GM18526 (cell line): ENCODE results near the gene FSHB.

ENCODE experiments used
- POLR2A ChIP-seq: IDR thresholded peaks from 3 replicates; pipeline ENCODE4 v1.6.1; 2011; ENCODE audit not compliant: insufficient read length; ENCODE audit errors: extremely low read depth

FSHB gene

DNA sequence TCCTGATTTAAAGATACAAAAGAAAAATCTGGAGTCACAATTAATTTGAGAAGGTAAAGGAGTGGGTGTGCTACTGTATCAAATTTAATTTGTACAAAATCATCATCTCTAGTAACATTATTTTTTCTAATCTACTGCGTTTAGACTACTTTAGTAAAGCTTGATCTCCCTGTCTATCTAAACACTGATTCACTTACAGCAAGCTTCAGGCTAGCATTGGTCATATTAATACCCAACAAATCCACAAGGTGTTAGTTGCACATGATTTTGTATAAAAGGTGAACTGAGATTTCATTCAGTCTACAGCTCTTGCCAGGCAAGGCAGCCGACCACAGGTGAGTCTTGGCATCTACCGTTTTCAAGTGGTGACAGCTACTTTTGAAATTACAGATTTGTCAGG lies at the start of gene FSHB:
Gene FSHB (plus strand): TSS at position 301 of the 400 bp plus-strand sequence. CDS start 889 bp downstream, outside the sequence.
- TF ChIP-seq POLR2A, result no peak

DNA sequence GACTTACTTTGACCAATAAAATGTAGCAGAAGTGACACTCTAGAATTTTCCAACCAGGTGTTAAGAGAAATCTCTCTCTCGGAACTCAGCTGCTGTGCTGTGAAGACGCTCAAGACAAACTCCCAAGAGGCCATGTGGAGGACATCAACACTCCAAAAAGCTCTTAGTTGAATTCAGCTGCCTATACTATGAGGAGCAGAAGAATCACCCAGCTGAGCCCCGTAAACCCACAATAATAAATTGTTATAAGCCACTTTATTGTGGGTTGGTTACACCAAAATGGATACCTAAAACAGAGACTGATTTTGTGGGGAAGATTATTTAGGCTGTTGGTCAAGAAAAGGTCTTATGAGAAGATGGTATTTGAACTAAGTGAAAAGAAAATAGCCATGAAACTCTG lies 44.1 kb upstream of the FSHB start:
- TF ChIP-seq POLR2A, result no peak

- TF ChIP-seq POLR2A, result no peak
Observed at GRCh38 chr11:30192620-30193019, 38.2 kb upstream of the FSHB start.

DNA sequence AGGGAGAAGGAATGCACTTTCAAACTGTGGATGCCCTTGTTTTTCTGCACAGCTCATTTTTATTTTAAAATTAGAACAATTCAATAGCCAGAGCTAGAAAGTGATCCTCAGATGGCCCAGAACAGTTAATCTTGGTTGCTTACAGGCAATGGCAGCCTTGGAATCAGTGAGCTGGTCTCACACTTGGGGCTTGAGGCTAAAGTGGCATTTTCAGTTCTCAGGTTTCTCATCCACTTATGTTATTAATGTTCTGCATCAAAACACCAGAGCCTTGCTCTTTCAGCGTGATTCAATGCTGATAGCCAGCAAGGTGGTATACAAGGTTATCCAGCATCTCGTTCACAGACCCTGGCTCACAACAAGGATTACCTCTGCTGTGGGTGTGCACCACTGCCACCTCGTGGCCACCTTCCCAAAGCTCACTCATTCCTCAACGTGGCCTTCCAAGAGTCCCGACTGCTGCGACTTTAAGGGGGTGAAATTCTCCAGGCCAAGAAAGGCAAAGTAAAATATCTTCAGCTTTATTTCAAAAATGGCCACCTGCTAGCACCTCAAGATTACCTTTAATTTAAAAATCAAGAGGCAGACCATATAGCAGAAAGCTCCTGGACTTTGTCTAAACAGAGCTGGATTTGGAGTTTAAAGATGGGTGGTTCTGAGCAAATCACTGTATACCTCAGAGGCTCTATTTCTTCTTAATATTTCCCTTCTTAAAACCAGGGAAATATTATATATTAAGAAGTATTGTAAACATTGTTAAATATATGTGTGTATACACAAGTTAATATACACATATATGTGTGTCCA lies 34.2 kb upstream of the FSHB start:
- no peak for TF ChIP-seq POLR2A

DNA sequence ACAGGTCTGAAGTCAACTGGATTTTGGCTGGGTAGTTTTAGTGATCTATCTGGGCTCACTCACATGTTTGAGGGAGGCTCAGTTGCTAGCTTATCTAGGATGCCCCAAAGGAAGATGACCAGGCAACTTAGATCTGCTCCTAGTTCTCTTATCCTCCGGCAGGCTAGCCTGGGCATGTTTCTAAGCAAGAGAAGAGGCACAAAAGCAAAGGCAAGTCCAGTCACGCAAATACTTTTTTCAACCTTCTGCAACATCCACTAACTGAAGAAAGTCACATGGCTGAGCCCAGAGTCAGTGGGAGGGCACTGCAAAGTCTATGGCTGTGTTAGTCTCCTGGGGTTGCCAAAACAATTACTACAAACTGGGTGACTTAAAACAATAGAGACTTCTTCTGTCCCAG lies 32.9 kb upstream of the FSHB start:
- TF ChIP-seq POLR2A, result no peak

GRCh38 chr11:30203850-30204249 lies 27.0 kb upstream of the FSHB start:
- no peak for TF ChIP-seq POLR2A

DNA sequence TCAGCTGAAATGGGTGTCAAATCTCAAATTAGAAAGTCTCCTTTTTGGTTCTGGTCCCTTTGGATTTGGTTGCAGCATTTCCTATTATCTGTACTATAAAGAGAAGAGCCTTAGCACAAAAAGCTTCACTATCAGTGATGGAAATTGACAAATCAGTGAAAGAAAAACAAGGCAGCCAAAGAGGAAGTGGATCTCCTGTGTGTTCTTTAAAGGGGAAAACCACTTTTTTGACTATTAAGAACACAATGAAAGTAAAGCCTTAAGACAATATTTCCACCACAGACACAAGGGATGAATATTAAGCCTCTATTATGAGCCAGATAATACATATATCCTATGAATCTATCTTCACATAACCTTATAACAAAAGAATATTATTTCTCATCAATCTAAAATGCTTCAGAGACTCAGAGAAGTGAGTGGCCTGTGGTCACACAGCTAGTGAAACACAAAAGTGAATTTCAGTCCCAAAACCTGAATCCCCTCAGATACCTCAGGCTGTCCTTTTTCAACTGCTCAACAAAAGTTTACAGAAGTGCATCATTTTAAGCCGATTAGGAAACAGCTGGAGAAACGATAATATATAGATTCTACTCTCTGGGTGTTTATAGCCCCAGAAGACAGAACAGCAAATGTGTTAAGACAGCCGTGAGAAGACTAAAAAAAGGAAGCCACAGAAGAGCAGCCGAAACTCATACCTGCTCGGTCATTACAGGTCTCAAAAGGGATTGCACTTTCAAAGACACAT lies 24.4 kb upstream of the FSHB start:
- TF ChIP-seq POLR2A, result no peak

- TF ChIP-seq POLR2A, result no peak
Observed at GRCh38 chr11:30210357-30210756, 20.5 kb upstream of the FSHB start.

GRCh38 chr11:30216534-30216933 lies 14.3 kb upstream of the FSHB start:
- no peak for TF ChIP-seq POLR2A

- TF ChIP-seq POLR2A, result no peak
Observed at GRCh38 chr11:30218278-30218677, 12.5 kb upstream of the FSHB start.

- TF ChIP-seq POLR2A, result no peak
Observed at GRCh38 chr11:30225642-30226041, 5.2 kb upstream of the FSHB start.

- no peak for TF ChIP-seq POLR2A
Observed at GRCh38 chr11:30228323-30228884, 2.4 kb upstream of the FSHB start.

DNA sequence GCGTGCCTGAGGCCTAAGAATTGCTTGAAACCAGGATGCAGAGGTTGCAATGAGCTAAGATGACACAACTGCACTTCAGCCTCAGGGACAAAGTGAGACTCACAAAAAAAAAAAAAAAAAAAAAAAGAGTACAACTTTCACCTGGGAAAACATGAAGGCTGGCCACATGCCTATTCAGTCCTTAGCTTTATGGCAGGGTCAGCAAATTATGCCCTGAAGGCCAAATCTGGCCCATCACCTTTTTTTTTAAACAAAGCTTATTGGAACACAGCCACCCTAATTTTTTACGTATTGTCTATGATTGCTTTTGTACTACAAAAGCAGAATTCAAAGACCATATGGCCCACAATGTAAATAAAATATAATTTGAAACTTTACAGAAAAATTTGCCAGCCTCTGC lies 8.2 kb downstream of the FSHB start:
- TF ChIP-seq POLR2A, result no peak

DNA sequence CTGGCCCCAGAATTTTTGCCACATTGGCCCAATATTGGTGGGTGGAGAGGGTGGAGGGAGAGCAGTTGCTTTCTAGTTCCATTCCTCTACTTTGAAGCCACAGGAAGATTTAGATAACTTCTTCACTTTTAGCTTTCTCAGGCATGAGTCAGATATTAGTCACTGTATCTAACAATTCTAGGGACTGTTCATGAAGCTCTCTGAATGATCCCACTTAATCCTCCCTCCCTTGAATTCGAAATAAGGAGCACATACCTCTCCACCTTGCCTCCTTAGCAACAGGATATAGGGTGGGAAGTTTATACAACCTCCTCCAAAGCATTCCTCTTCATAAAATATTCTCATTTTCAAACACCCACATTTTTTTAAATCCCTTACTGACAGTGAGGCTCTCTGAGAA lies 13.5 kb downstream of the FSHB start:
- TF ChIP-seq POLR2A, result no peak

GRCh38 chr11:30245621-30246020 lies 14.8 kb downstream of the FSHB start:
- TF ChIP-seq POLR2A, result no peak
